Measurements from ENCODE around the gene MRPS24. TPM values are rescaled to one million over a fixed set of nuclear protein-coding genes. Genes with fewer than 3 reads are reported as not detected.

The MRPS24 gene
- total RNA-seq, 1 experiment from 2014 or later = 116 TPM

GRCh38 chr7:43880596-43880995, 11.3 kb upstream of the MRPS24 start:
- H2BK15ac ChIP-seq (ENCODE audit: low read depth, low read length) = no peak overlapping the region
- H3K9ac ChIP-seq (ENCODE audit: extremely low read depth, insufficient read length, low read length) = no peak overlapping the region
- H3K18ac ChIP-seq (ENCODE audit: insufficient read length, low read depth, low read length) = no peak overlapping the region
- no peaks in the 10 kb centered on the region for H4K20me1 ChIP-seq (ENCODE audit: control insufficient read depth, insufficient read depth, insufficient read length)
- H3K27ac Mint-ChIP-seq = peak overlapping the region; percentile 66 to 76 (median 70); a peak in 4 of 7 replicates
- H2BK12ac ChIP-seq (ENCODE audit: insufficient read length, low read depth, low read length) = no peak overlapping the region
- H2AK5ac ChIP-seq (ENCODE audit: insufficient read length, low read length) = no peak overlapping the region
- H3K9me3 ChIP-seq (ENCODE audit: control insufficient read depth, low read depth, low read length) = no peaks in the 10 kb centered on the region
- no peaks in the 10 kb centered on the region for H3K79me2 ChIP-seq (ENCODE audit: insufficient read depth, low read length)
- H4K5ac ChIP-seq (ENCODE audit: insufficient read length, low read depth, low read length) = no peak overlapping the region
- H3K56ac ChIP-seq (ENCODE audit: insufficient read length, low read depth, low read length) = no peak overlapping the region
- no peaks in the 10 kb centered on the region for H3K79me1 ChIP-seq (ENCODE audit: insufficient read depth, low read depth, low read length, poor library complexity, severe bottlenecking)
- no peak overlapping the region for H4K91ac ChIP-seq (ENCODE audit: insufficient read length, low read depth, low read length)
- H3K14ac ChIP-seq (ENCODE audit: insufficient read depth, low read length) = no peak overlapping the region
- no peaks in the 10 kb centered on the region for H3K27me3 ChIP-seq (ENCODE audit: insufficient read depth, low read length)
- H3K23ac ChIP-seq (ENCODE audit: insufficient read length, low read depth, low read length) = no peak overlapping the region
- H2AFZ ChIP-seq (ENCODE audit: low read length) = no peak overlapping the region
- H3K27me3 Mint-ChIP-seq (ENCODE audit: low read depth) = no peaks in the 10 kb centered on the region
- H2BK120ac ChIP-seq (ENCODE audit: low read depth, low read length, poor library complexity, severe bottlenecking) = no peak overlapping the region
- no peak overlapping the region for H2BK20ac ChIP-seq (ENCODE audit: low read depth, low read length, poor library complexity, severe bottlenecking)
- no peak overlapping the region for H3K27ac ChIP-seq (ENCODE audit: insufficient read length, low read depth, low read length)
- no peak overlapping the region for H4K8ac ChIP-seq (replicated peaks; ENCODE audit: insufficient read length, low read depth, low read length)
- H3K4me1 Mint-ChIP-seq = peaks cover 10 to 16% of the 10 kb centered on the region in 2 experiments
- H3K4me3 Mint-ChIP-seq = no peak overlapping the region; a peak in 1 of 5 replicates
- H3K23me2 ChIP-seq (ENCODE audit: insufficient read length, low read depth, low read length, poor library complexity, severe bottlenecking) = no peaks in the 10 kb centered on the region
- H3K4me2 ChIP-seq (ENCODE audit: insufficient read depth, insufficient read length, low read length) = no peak overlapping the region
- H2BK5ac ChIP-seq (ENCODE audit: insufficient read length, low read length) = no peak overlapping the region
- peaks cover 11 to 78% (median 53%) of the 10 kb centered on the region in 3 experiments for H3K36me3 Mint-ChIP-seq (ENCODE audit: insufficient read depth in 1 of 3, low read depth in 3 of 3)
- DNase-seq = no peak
- no CpG with 5 or more reads among the region's 5 CpGs for WGBS (ENCODE audit: extremely low coverage, insufficient read length, low lambda C conversion rate)
- no peak for TF ChIP-seq CTCF (conservative IDR thresholded peaks at IDR 0.05)
- no peak overlapping the region for H3T11ph ChIP-seq (ENCODE audit: low read length)
- H3K9me3 Mint-ChIP-seq = no peaks in the 10 kb centered on the region; a peak in 1 of 5 replicates
- peaks cover 4% of the 10 kb centered on the region; the same call in 1 of the 2 replicates for H3K4me1 ChIP-seq (ENCODE audit: insufficient read depth, low read length)
- H3K4ac ChIP-seq (ENCODE audit: low read depth, low read length) = no peak overlapping the region
